Panc1 (cell line): ENCODE measurements around the gene TULP3.

Experiments
- POLR2AphosphoS5 ChIP-seq: IDR thresholded peaks from 2 replicates; pipeline ENCODE4 v1.6.1; 2012; ENCODE audit warnings: mild to moderate bottlenecking, low read depth, low read length, moderate library complexity
- TF ChIP-seq, protein P1 (sequence below): fragments of 450-650 bp; IDR thresholded peaks from 2 replicates; pipeline ENCODE4 v1.5.1; 2017; ENCODE audit warnings: mild to moderate bottlenecking
- TF ChIP-seq, protein P2 (sequence below), 2 experiments: IDR thresholded peaks; 2 replicates each; pipeline ENCODE4 v1.6.1; 2011 to 2012; ENCODE audit warnings: low read depth in 2 of 2, control low read depth in 1 of 2, low read length in 1 of 2, mild to moderate bottlenecking in 1 of 2, moderate library complexity in 1 of 2; ENCODE audit not compliant: insufficient read depth in 1 of 2

DNA sequence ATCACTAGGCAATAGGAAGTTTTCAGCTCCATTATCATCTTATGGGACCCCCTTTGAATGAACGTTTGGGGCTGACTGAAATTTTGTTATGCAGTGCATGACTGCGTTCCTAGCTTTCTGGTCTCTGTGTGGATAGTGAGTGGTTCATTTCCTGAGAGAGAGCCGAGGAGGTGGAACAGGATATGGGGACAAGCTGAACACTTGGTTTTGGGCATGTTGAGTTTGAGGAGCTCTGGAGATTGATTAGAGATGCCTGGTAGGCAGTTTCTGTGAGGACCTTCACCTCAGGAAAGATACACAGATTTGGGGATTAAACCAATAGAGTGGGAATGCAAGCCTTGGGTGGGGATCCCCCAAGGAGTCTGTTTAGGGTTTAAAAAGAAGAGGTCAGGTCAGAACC is 96.2 kb downstream of the TULP3 start:
- TF ChIP-seq, protein P1, sequence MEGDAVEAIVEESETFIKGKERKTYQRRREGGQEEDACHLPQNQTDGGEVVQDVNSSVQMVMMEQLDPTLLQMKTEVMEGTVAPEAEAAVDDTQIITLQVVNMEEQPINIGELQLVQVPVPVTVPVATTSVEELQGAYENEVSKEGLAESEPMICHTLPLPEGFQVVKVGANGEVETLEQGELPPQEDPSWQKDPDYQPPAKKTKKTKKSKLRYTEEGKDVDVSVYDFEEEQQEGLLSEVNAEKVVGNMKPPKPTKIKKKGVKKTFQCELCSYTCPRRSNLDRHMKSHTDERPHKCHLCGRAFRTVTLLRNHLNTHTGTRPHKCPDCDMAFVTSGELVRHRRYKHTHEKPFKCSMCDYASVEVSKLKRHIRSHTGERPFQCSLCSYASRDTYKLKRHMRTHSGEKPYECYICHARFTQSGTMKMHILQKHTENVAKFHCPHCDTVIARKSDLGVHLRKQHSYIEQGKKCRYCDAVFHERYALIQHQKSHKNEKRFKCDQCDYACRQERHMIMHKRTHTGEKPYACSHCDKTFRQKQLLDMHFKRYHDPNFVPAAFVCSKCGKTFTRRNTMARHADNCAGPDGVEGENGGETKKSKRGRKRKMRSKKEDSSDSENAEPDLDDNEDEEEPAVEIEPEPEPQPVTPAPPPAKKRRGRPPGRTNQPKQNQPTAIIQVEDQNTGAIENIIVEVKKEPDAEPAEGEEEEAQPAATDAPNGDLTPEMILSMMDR, result no peak
- no peak for TF ChIP-seq POLR2AphosphoS5
- TF ChIP-seq, protein P2, sequence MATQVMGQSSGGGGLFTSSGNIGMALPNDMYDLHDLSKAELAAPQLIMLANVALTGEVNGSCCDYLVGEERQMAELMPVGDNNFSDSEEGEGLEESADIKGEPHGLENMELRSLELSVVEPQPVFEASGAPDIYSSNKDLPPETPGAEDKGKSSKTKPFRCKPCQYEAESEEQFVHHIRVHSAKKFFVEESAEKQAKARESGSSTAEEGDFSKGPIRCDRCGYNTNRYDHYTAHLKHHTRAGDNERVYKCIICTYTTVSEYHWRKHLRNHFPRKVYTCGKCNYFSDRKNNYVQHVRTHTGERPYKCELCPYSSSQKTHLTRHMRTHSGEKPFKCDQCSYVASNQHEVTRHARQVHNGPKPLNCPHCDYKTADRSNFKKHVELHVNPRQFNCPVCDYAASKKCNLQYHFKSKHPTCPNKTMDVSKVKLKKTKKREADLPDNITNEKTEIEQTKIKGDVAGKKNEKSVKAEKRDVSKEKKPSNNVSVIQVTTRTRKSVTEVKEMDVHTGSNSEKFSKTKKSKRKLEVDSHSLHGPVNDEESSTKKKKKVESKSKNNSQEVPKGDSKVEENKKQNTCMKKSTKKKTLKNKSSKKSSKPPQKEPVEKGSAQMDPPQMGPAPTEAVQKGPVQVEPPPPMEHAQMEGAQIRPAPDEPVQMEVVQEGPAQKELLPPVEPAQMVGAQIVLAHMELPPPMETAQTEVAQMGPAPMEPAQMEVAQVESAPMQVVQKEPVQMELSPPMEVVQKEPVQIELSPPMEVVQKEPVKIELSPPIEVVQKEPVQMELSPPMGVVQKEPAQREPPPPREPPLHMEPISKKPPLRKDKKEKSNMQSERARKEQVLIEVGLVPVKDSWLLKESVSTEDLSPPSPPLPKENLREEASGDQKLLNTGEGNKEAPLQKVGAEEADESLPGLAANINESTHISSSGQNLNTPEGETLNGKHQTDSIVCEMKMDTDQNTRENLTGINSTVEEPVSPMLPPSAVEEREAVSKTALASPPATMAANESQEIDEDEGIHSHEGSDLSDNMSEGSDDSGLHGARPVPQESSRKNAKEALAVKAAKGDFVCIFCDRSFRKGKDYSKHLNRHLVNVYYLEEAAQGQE (IDR thresholded peaks at IDR 0.05; ENCODE audit: insufficient read depth in 1 of 2, low read depth in 2 of 2, low read length in 1 of 2), result no peak
